SK-N-MC (cell line): ENCODE results near the gene SETD3.

Source experiments
- EZH2 ChIP-seq: fragments of 200-600 bp; sonication (generic); IDR thresholded peaks from one replicate; pipeline ENCODE4 v1.6.1; 2017; ENCODE audit warnings: antibody characterized with exemption
- FOXP2 ChIP-seq: optimal IDR thresholded peaks from 2 replicates; pipeline ENCODE3; 2011; ENCODE audit warnings: mild to moderate bottlenecking, moderate library complexity; ENCODE audit not compliant: insufficient read depth; ENCODE audit errors: extremely low read length, control extremely low read depth
- POLR2AphosphoS5 ChIP-seq: IDR thresholded peaks from 2 replicates; pipeline ENCODE4 v1.6.1; 2012; ENCODE audit warnings: mild to moderate bottlenecking, low read depth, low read length, borderline replicate concordance

- TF ChIP-seq EZH2 (no peak), POLR2AphosphoS5 (no peak), FOXP2 (no peak)
These were observed 32.9 kb downstream of the SETD3 start for GRCh38 chr14:99447739-99448138.
